GM12874 (cell line): ENCODE data around the gene PID1.

ENCODE experiments used
- TF ChIP-seq, protein P1 (sequence below): IDR thresholded peaks from 2 replicates; pipeline ENCODE4 v1.5.1; 2011; ENCODE audit warnings: low read depth, mild to moderate bottlenecking, control low read depth, low read length, moderate library complexity; ENCODE audit not compliant: insufficient read depth

The PID1 gene

DNA sequence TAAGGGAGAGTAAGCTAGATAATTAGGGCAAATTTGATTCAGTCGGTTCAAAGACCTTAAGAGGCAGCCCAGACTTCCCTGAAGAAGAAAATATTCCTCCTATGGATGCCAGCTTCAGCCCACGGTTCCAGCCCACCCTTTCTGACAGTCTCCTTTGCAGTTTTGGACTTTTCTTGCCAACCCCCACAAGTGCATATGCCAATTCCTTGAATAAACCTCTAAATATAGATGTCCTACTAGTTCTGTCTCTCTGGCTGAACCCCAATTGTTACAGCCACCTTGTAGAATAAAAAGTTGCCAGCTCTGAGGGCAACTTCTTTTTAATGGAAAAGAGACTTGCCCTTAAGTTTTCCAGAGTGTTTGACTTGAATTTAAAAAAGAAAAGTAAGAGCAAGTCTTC is 111.7 kb downstream of the PID1 start:
- TF ChIP-seq, protein P1, sequence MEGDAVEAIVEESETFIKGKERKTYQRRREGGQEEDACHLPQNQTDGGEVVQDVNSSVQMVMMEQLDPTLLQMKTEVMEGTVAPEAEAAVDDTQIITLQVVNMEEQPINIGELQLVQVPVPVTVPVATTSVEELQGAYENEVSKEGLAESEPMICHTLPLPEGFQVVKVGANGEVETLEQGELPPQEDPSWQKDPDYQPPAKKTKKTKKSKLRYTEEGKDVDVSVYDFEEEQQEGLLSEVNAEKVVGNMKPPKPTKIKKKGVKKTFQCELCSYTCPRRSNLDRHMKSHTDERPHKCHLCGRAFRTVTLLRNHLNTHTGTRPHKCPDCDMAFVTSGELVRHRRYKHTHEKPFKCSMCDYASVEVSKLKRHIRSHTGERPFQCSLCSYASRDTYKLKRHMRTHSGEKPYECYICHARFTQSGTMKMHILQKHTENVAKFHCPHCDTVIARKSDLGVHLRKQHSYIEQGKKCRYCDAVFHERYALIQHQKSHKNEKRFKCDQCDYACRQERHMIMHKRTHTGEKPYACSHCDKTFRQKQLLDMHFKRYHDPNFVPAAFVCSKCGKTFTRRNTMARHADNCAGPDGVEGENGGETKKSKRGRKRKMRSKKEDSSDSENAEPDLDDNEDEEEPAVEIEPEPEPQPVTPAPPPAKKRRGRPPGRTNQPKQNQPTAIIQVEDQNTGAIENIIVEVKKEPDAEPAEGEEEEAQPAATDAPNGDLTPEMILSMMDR: no peak

DNA sequence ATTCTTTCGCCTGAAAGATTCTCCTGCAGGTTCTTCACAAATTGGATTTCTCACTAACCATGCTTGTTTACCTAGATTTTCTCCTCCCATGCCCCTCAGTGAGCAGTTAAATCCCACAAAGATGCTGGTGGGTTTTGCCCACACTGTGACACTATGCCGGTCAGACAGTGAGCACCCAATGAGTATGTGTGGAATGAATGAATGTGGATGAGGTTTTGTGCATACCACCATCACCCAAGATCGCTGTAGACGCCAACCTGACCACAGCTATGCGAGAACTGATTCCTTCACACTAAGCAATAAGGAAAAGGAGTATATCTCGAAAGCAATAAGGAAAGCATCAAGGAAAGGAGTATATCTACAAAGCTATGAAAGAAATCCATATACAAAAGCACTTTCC is 116.7 kb downstream of the PID1 start:
- TF ChIP-seq, protein P1: no peak

GRCh38 chr2:229153951-229154350 is 117.1 kb downstream of the PID1 start:
- TF ChIP-seq, protein P1: no peak

GRCh38 chr2:229153267-229153666 is 117.8 kb downstream of the PID1 start:
- TF ChIP-seq, protein P1: no peak

DNA sequence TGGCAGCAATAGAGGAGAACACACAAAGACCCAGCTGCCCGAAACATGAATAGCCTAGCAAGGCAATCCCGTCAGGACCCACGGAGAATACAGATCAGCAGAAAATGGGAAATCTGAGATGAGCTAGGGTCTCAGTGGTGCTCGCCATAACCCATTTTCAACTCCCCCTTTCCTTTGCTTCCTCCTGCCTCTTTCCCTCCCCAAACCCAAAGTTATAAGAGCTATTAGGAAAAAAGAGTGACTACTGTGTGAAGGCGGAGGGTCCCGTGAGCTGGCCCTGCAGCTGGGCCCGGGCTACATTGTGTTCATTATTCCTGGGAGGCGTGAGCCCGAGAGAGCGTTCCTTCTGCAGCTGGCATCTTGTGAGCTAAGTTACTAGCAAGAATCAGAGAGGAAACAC is 118.4 kb downstream of the PID1 start:
- TF ChIP-seq, protein P1: no peak

GRCh38 chr2:229150317-229150716 is 120.8 kb downstream of the PID1 start:
- TF ChIP-seq, protein P1: no peak

DNA sequence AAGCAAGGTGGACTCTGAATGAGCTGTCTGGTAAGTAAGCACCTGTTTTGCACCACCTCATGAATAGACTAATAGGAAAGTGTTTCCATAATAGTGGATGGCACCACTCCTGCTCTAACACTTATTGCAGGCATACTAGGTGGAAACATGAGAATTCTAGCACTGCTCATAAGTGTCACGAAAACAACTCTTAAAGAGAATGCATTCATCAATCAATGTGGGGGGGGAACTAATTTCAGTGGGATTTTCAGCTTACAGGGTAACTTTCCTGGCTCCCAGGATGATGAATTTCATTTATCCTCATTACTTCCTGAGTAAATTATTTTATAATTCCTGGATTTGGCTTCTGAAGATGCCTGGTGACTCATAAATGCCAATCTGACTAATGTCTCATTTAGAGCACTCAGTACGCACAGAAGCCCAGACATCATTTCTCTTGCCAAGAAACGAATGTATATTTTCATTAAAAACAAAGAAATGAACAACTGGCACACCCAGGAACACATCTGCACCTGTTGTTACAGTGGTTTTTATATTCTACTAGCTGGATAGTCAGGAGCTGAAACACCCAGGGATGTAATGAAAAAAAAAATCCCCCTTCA is 129.6 kb downstream of the PID1 start:
- TF ChIP-seq, protein P1: no peak

GRCh38 chr2:229137639-229138038 is 133.4 kb downstream of the PID1 start:
- TF ChIP-seq, protein P1: no peak
